Retinal pigment epithelial cell (primary cell): Measurements from ENCODE around the gene SKP1.

Experiments
- DNase-seq: peaks from one replicate; pipeline ENCODE4 v3.0.0-alpha.2; 2010; ENCODE audit warnings: low read depth
- H3K4me3 ChIP-seq: 2 replicates; pipeline ENCODE4 v1.5.1; 2011; ENCODE audit warnings: mild to moderate bottlenecking, low read length, control low read depth, moderate library complexity
- TF ChIP-seq, protein P1 (sequence below): conservative IDR thresholded peaks from 2 replicates; pipeline ENCODE4 v1.5.1; 2011; ENCODE audit warnings: low read depth, low read length, control low read depth, inconsistent platforms

The SKP1 gene

GRCh38 chr5:134124289-134125038 lies 52.3 kb downstream of the SKP1 start:
- TF ChIP-seq, protein P1, sequence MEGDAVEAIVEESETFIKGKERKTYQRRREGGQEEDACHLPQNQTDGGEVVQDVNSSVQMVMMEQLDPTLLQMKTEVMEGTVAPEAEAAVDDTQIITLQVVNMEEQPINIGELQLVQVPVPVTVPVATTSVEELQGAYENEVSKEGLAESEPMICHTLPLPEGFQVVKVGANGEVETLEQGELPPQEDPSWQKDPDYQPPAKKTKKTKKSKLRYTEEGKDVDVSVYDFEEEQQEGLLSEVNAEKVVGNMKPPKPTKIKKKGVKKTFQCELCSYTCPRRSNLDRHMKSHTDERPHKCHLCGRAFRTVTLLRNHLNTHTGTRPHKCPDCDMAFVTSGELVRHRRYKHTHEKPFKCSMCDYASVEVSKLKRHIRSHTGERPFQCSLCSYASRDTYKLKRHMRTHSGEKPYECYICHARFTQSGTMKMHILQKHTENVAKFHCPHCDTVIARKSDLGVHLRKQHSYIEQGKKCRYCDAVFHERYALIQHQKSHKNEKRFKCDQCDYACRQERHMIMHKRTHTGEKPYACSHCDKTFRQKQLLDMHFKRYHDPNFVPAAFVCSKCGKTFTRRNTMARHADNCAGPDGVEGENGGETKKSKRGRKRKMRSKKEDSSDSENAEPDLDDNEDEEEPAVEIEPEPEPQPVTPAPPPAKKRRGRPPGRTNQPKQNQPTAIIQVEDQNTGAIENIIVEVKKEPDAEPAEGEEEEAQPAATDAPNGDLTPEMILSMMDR, result no peak
- DNase-seq, result no peak
- no peak overlapping the region for H3K4me3 ChIP-seq

DNA sequence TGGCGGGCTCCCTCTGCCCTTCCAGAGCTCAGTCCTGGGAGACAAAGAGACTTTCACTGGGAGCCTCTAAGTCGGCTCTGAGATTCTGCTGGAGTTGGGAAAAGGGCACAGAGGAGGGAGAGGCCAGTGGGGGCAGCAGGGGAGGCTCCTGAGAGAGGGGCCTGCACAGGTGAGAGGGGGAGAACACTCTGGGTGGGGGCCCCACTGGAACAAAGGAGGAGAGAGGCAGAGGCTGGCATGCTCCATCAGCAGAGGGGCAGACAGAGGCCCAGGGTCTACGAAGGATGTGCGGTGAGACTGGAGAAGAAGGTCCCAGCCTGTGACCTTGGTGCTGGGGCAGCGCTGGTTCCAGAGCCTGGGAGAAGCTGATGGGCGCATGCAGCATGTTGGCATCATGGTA lies 53.4 kb downstream of the SKP1 start:
- TF ChIP-seq, protein P1, result no peak
- H3K4me3 ChIP-seq, result no peak overlapping the region
- no peak for DNase-seq

DNA sequence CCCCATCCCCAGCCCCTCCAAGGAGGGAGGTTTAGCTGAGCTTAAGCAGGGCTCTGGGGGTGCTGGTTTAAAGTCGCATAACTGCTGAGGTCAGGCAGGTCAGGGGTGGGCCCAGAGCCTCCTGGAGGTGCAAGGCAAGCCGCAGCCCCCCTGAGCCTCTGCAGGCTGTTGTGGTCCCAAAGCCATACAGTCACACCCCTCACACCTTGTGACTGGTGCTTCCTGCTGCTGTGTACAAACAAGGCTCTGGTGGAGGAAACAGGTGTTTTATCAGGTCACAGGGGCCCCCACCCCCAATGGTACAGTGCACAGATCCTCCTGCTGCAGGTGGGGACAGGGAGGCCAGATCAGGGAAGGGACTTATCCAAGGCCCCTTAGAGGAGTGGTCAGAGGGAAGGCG lies 54.2 kb downstream of the SKP1 start:
- TF ChIP-seq, protein P1, result no peak
- DNase-seq, result no peak
- H3K4me3 ChIP-seq, result no peak overlapping the region

GRCh38 chr5:134120386-134121138 lies 56.2 kb downstream of the SKP1 start:
- DNase-seq, result no peak
- no peak overlapping the region for H3K4me3 ChIP-seq

GRCh38 chr5:134119720-134120119 lies 57.0 kb downstream of the SKP1 start:
- DNase-seq, result no peak
- TF ChIP-seq, protein P1, result no peak
- H3K4me3 ChIP-seq, result no peak overlapping the region

More at GRCh38 chr5:134120386-134121138, 56.2 kb downstream of the SKP1 start:
- TF ChIP-seq, protein P1, result no peak

- no peak overlapping the region for H3K4me3 ChIP-seq
- TF ChIP-seq, protein P1, result no peak
- no peak for DNase-seq
These were observed 58.4 kb downstream of the SKP1 start for GRCh38 chr5:134118212-134118835.
